ENCODE results near the gene HOXC9.

The HOXC9 gene

DNA sequence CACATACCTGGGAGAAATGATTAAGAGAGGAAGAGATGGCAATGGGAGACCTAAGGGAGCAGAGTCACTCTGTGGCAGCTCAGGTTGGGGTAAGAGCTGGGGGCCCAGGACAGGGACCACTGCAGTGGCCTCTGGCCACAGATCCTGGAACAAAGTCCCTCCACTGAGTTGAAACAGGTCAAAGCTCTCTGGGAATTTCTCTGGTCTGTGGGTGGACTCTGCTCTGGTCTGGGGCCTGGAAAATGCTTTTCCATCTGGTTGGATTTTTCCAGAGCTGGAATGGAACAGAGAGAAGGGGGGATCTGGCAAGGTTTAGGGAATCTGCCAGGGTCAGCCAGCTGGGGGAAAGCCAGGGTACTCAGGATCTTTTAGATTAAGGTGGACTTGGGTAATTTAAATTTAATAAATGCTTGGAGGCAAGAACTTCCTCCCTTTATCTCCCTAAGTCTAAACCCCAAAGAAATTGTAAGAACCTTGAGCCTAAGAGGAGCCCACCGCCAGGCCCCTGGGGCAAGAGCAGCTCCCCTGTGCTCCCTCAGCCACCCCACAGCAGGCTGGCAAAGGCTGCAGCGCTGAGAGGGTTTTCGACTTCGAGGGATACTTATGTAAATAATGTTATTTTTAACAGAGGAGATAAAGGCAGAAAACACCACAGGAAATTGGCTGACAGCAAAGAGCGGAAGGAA is 11.3 kb upstream of the HOXC9 start:
- no peak for DNase-seq

DNA sequence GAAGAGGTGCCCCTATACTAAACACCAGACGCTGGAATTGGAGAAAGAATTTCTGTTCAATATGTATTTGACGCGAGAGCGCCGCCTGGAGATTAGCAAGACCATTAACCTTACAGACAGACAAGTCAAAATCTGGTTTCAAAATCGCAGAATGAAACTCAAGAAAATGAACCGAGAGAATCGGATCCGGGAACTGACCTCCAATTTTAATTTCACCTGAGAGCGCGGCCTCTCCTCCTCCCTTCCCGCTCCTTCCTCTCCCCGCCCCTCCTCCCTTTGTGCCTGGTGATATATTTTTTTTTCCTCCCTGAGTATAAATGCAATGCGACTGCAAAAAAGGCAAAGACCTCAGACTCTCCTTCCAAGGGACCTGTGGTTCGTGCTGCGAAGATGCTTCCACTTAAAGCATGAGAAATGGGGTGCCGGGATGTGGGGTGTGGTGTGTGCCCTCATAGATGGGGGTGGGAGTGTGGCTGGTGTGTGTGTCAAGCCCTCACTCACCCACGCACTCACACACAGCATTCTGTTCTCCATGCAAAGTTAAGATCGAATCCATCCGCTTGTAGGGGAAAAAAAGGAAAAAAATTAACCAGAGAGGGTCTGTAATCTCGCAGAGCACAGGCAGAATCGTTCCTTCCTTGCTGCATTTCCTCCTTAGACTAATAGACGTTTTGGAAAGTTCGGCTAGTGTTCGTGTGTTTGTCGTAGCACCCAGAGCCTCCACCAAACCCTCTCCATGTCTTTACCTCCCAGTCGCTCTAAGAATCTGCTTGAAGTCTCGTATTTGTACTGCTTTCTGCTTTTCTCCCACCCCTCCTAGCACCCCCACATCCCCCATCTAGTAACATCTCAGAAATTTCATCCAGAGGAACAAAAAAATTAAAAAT is 10.5 kb upstream of the HOXC9 start:
- DNase-seq = peak; percentile 81

DNA sequence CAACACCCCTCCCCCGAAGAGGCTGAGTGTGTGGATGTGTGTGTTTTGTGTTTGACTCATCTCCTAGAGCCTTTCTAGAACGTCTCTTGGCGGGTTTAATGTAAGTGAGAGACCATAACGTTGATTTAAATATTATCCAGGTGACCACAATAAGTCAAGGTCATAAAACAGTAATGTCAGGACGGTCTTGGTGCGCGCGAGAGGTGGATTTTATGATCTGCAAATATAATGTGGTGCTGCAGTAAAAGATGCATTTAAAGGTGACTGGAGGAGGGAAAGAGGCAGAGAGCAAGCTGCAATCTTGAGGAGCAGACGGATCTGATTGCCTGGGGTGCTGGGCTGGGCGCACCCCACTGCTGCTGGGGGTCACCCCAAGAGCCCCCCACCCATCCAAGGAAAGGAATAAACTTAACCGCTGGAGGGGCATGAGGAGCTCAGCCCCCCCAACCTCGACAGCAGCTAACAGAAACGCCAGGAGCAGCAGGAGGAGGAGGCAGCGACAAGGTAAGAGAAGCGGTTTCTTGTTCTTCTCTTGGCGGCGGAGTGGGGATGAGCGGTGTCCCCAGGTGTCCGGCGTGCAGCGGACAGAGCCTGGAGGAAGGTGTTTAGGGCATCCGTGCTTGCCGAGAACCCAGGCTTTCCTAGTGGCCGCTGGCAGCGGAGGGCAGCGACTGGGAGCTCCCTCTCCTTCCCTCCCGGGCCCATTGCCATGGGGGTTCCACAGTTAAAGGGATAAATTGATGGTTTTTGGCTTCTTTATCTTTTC is 9.5 kb upstream of the HOXC9 start:
- DNase-seq = no peak

DNA sequence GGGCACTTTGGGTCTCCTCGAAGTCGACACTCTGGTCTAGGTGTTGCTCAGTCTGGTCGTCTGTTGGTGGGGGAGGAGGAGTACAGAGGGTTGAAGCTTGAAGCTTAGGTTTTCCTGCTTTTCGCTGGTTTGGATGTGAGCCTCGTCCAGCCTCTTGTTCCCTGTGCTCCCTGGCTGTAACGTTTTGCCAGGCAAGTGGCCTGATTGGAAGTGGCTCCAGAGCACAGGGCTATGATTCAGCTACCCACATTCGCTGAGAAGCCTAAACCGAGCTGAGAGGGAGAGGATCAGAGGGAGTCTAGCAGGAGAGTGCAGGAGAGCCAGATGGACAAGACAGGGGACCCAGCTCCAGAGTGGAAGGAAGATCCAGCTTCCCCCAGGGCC is 8.9 kb upstream of the HOXC9 start:
- DNase-seq = peak; percentile 79

DNA sequence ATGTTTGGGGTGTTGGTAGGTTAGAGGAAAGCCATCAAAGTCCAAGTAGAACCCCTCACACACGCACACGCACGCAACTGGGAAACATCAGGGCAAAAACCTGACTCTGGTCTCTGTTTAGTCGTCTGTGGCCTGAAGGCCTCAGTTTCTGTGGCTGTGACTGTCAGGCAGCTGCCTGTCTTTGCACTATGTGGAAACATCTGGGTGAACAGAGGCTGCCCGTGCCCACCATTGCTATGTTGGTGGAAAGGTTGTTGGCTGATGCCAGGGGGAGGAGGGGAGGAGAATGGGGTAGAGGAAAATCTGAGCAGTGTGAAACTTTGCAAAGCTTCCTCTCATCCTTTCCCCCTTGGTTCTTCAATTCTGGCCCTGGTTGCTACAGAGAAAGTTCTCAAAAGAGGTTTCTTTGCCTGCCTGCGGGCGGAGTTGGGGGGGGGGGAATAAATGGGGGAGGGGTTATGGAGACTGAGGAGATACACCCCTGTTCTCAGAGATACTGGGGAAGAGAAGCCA is 7.5 kb upstream of the HOXC9 start:
- DNase-seq = peak; percentile 59

DNA sequence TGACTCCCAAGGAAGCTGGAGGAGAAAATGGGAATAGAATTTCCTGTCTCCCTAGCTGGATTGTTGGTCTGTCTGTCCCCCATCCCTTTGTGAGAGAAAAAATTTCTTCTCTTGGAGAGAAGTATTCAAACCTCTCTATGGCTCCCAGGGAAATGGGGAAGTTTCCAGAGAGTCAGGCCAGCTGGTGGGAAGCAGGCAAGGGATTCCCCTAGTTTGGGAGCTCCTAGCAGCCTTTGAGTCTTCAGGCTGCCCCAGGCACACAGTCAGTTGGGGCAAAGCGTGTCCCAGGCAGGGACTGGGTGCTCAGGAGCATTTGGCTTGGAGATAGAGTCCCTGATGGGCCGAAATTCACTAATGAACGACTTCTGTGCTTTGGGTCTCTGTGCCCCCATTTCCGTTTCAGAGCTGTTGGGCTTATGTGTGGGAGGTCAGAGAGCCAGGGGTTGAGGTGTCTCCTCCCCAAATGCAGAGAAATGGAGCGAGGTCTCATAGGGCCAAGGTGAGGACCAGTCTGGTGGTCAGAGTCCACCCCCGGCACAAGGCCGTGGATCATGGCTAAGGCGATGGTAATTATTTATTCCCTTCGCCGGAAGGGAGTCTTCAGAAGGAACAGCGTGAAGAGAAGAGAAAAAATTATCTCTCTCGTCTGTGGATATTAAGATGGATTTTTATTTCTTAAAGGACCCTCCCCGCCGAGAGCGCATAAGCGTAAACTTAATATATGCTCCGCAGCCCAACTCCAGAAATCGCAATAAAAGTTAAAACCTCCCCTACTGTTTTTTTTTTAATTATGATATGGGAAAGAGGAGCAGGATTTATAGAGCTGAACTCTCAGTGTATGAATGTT is 6.6 kb upstream of the HOXC9 start:
- peak; percentile 49 for DNase-seq

DNA sequence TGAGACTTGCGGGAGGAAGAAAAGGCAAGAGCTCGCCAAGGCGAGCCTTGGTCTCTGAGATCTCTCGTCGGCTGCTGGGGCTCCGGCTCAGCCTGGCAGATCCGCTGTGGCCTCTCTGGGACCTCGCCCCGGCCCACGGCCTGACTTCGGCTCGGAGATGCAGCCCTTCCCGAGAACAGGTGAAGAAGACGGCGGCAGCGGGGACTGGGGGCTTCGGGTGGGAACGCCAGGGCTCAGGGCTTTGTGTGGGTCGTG is 6.0 kb upstream of the HOXC9 start:
- peak; percentile 47 for DNase-seq

DNA sequence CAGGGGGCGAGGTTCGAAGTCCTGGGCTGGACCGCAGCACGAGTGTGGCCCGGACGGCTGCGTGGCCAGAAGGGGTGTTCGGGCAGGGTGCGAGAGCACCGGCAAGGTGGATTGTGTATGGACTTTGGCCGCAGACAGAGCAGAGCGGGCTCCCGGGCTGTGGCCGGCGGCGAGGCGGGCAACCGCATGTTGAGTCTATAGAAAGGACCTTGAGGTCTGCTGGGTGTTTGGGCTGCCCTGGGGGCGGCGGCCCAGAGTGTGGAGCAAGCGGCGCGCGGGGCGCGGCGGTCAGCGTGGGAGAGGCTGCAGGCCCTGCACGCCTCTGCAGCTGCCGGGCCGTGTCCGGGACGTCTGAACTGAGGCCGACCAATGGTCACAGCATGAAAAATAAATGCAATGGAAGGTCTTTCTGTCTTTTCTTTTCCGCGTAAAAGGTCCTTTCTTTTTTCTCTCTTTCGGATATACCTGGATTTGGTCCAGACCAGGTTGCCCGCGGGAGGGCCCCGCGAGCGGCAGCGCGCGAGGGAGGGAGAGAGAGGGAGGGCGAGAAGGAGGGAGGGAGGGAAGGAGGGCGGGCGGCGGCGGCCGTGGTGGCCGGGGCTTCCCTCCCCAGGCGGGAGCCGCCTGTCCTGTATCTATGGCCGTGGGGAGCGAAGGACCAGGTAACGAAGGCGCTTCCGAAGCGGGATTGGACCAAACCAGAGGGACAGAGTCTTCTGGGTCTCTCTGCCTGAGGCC is 5.5 kb upstream of the HOXC9 start:
- peak; percentile 61 for DNase-seq

DNA sequence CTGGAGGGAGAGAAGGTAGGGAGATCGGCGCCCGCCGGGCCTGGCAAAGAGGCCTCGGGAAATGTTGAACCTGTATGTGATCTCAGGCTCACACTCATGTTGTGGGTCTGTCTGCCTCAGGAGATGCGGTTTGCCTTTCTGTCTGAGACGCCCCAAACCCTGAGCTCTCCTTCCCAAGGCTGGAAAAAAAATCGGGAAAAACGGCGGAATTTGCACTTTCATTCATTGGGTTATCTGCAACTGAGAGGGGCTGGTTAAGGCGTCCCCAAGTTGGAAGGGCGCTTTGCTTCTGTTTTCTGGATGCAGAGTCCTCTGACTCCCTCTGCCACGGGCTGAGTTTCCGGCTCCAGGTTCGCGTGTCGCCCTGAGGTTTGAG is 5.0 kb upstream of the HOXC9 start:
- DNase-seq = no peak

DNA sequence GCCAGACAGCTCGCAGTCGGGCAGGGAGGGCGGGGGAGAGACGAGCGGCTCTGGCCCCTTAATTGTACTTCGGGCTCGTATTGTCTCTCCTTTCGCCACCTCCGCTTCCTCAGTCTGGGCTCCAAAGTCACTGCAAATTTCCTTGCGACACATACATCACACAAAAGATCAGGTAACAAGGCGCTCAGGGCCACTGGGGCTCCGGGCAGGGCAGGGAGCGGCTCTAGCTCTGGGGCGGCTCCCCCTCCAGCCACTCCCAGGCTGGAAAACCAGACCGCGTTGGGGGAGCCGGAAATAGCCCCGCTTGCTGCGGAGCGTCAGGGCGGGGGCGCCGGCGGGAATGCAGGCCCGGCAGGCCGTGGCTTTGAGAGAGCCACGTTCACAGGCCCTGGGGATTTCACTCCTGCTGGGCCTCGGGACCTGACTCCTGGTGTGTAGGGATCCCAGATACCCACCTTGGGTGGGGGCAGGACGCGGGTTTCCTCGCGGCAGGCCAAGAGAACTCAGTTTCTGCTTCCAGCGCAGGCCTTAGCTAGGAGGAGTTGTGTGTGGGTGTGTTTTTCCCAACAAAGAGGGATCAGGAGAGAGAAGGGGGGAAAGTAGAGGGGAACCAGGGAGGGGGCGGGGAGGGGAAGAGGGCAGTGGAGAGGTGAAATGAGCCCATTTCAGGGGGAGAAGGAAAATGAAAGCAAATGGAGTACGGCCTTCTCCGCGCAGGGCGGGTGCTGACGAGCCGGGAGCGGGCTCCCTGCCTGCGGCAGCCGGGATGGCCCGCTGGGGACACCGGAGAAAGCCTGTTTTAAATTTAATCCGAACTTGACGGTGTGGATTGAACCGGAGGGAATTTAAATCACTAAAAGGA is 4.4 kb upstream of the HOXC9 start:
- DNase-seq = peak; percentile 88

DNA sequence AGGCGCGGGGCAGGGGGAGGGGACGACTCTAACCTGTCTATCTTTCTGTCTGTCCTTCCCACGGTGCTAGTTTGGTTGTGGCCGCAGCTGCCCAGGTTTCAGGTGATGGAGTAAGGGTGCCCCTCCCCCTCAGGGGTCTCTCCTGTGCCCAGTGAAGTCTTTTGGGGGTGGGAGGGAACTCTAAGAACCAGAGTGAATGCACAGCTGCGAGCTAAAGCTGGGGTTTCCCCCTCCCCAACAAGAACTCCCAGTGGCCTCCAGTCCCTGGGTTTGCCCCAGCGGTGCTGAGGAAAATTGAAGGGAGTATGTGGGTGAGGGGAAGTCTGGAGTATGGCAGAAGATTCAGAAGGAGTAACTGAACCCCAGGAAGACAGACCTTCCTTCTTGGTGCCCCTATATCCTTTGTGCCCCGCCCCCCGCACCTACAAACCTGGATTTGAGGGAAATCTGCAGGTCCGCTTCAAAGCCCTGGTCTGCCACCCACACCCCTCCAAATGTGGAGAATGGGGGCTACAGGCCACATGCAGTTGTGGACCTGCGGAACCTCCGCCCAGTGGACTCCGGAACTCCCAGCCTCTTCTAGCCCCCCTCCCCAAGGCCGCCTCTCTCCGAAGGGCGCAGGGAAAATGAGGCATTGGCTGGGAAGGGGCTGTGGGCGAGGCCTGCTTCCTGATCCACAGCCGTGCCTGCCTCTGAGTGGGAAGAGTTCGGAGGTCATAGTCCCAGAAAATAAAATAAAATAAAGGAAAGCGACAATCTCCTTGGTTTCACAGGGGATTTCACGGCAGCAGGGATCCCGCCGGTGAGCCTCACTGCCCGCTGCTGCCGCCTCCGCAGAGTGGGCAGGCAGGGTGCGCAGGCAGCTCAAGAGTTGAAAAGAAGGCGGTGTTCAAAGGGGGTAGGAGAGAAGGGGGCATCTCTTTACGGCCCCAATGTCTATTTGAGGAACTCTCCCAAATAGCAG is 3.4 kb upstream of the HOXC9 start:
- no peak for DNase-seq

DNA sequence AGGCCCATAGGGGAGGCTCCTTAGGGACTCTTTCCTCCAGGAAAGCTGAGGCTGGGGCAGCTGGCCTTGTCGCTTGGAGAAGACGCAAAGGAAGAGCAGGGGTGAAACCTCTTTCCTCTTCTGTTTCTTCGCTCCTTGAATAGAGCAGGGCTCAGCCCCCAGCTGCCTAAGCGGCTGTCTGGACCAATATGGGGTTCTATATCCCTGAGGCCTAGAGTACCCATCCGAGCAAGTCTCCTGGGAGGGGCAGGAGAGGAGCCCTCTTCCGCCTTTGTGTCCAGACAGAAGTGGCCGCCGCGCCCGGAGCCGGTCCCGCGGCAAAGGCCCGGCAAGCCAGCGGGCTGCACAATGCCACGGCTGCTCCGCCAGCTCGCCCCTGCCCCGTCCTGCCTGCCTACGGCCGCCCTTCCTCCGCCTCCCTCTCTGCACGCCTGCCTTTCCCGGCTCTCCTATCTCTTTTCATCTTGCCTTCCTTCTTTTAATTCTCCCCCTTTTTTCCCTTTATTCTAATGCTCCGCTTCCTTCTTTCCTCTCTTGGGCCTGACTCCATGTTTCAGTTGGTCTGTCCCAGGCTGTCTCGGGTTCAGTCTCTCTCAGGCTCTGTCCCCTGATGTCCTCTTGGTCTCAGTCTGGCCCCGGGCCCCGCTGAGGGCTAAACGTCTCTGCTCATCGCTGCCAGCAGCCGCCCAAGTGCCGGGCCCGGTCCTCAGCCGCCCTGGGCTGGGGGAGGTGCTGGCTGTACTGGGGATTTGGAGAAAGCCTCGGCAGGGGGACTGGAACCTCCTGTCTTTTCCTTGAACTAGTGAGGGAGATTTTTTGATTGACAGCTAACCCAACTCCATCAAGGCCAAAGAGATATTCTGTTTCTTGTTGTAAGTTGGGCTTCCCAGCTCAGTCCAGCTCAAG is 2.5 kb upstream of the HOXC9 start:
- peak; percentile 75 for DNase-seq

DNA sequence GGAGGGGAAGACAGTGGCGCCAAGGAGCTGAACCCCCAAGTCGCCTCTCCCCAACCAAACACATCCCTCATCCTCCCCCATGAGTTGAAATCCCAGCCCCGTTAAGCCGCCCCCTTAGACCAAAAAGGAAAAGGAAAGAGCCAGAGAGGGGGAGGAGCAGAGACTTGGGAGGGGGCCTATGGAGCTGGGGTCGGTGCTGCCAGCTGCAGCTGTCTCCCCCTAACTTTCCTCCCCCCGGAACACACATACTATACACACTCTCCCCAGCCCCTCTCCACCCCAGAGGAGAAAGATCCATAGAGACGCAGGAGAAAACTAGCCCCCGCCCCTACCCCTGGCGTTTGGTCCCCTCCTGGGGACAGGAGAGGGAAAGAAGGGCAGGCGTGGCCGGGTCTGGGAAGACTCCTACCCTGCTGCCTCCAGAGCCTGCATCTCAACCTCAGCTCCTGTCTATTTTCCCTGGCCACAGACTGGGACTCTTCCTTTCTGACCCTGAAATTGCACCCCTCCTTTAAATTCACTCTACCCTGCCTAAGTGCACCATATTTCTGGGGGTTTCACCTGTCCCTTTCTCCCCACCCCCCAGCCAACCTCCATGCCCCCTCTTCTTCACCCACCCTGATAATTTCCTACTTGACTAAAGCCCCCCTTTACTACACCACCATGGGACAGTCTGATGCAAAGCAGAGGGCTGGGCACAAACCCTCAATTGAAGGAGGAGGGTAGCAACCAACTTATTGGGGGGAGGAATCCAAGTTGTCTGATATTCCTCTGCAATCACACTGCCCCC is 1.7 kb upstream of the HOXC9 start:
- DNase-seq = no peak

DNA sequence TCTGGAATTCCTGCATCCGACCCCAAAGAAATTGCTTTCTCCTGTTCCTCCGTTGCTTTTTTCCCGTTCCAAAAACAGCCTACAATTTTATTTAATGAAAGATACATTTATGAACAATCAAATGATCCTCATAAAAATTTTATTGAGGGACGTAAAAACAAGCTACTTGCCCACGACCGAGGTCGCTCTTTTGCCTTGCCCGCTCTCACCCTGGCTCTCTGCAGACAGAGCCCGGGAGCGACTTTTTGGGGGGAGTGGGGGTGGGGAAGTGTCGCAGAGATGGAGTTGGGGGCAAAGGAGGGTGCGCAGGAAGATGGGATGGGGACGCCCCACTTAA is 1.1 kb upstream of the HOXC9 start:
- no peak for DNase-seq

DNA sequence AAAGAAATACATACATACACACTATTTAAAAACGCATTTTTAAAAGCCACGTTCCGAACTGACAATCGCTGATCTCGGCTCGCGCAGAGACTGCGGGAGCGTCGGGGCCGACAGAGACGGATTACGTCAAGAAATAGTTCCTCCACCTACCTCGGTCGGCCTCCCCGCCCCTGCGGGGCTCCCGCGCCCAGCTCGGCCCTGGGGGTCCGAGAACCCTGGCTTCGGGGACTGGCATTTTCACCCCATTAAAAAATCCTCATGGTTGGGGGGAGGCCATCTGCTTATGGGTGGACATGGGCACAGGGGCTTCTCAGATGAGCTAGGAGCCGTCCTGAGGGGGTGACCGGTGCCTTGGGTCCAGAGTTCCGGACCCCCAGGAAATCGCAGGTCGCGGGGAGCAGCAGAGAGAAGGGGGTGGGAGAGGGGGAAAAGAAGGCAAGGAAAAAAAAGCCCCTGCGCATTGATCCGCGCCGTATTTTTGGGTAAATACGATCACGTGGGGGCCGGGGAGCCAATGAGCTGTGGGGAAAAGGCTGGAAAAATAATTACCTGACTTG is 324 bp upstream of the HOXC9 start:
- peak; percentile 89 for DNase-seq

DNA sequence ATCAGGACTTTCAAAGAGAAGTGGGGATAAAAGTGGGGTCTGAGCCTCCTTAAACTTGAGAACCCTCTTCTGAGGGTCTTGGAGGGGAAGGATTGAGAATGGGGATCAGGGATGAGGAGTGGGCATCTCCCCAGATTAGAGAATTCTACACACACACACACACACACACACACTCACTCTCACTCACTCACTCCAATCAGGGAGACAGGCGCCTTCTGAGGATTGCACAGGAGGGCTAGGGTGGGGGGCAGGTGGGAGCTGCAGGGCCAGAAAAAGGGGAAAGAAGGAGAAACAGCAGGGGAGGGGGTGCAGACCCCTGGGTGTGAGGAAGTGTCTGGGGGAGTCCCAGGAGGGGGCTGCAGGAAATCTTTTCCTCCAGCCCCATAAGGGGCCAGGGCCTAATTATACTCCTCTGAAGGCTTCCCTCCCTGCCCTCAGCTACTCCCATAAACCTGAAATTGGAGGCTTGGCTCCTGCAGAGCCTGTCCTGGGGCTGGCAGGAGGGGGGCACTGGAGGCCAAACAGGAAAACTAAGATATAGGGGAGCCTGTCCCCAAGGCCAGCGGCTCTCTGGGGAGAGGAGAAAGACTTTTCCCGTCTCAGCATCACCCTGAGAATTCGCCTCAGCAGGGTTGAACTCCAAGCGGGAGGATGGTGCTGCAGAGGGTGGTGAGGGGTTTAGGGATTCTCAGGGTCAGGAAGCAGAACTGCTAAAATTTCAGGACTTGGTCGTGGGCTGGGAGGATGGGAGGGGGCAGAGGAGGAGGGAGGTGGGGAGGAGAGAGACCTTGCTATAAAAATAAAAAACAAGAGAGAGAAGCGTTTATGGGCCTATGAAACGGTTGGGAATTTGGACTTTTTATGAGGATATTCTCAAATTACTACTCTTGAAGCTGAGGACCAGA is 1.6 kb downstream of the HOXC9 start:
- no peak for DNase-seq

Data from right hindlimb (tissue), 1 donor.